ENCODE measurements around the gene LDB2.

Gene LDB2

DNA sequence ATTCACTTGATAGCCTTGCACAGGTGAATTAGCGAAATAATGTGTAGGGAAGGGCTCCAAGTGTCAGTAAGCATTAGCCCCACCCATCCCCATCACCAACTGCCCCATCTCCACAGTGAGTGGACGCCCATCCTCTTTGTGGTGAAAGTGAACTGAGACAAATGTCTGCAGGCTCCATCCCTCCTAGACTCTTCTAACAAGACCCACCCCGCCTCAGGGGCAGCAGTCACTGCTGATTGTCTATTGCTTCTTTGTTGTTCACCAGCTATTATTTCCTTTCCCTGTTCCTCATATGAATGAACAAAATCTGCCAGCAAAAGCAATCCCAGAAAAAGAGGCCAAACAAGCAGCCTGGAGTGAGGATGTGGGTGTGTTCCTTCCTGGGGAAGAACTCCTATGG lies 96.4 kb downstream of the LDB2 start:
- DNase-seq (ENCODE audit: low spot score): no peak

DNA sequence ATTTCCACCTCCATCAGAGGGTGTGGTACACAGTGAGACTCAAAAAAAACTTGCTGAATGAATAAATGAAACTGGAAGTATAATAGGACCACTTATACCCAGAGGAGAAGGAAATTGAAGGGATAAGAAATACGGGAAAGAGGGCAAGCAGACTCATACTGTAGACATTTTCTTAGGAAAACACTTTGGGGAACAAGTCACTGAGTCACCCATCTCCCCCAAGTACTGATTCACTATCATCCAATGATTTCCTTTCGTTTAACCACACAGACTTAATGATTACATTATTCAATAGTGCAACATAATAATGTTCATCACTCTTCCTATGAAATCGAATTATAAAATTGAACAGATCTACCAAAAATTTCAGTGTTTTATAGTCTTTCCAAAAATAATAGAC lies 97.1 kb downstream of the LDB2 start:
- DNase-seq (ENCODE audit: low spot score): no peak

DNA sequence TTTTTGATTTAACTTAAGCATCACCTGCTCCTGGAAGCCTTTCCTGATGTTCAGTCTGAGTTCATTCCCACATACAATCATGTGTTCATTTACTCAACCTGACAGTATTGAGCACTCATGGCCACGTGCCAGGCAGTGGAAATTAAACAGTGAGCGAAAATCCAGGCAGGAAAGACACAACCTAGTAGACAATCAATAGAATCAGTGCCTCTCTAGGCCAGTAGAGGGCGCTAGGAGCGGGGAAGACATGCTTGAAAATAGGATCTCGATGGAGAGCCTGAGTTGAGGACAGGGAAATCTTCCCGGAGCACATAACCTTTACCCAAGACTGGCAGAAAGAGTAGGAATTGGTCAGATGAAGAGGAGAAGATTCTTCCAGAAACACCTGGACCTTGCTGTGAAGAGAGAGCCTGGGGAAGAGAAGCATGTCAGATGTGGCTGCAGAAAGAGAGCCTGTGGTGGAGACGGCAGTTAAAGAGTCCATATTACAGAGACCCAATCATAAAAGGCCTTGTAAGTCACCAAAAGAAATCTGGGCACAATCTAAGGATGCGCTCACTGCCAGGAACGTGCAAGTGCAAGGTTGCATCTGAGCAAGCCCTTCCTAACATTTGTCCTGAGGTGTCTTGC lies 103.5 kb downstream of the LDB2 start:
- DNase-seq (ENCODE audit: low spot score): peak; percentile 77

DNA sequence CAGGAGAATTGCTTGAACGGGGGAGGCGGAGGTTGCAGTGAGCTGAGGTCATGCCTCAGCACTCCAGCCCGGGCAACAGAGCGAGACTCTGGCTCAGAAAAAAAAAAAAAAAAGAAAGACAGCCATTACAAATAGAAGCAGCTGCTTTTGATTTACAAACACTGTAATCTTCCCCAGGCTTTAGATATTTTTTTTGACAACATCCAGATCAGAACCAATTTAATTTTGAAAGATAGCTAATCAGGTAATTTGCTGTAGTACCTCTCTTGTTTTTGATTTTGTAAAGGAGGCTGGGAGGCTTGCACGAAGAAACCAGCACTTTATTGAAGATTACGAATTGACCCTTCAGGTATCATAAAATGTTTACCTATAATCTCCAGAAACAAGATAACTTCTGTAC lies 107.0 kb downstream of the LDB2 start:
- no peak for DNase-seq (ENCODE audit: low spot score)

GRCh38 chr4:16790508-16790907 lies 107.9 kb downstream of the LDB2 start:
- DNase-seq (ENCODE audit: low spot score): no peak

DNA sequence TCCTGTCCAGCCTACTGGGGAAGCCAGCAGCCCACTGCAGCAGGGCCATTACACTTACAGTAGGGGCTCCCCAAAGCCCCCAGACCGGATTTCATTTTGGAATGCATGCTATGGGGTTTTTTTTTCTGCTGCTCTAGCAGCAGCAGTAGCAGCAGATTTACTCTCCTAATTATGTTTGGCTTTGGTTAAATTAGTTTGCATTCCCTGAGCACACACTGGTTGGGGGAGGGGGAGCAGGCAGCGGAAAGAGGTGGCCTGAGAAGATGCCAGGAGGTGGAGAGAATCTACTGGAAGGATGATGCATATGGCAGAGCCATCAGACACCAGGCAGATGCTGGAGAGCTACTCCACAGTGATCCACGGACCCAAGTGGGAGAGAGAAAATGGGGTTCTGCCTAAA lies 109.6 kb downstream of the LDB2 start:
- DNase-seq (ENCODE audit: low spot score): no peak

GRCh38 chr4:16785793-16786527 lies 112.5 kb downstream of the LDB2 start:
- no peak for DNase-seq (ENCODE audit: low spot score)

DNA sequence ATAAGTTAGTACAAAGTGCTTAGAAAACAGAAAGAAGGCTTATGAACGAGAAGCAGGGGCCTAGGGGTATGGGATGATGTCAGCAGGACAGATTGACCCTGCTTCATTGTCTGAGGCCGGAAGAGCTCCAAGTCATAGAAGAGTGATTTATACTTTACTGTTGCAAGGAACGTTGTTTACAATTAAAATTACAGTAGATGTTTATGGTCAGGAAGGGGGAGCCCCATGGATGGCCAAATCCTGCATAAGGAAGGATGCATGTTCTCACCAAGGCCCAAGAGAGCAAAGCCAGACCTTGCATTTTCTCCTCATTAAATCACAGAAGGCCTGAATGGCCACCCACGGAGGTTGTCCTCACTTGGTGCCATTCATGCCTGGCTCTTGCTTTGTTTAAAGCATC lies 115.3 kb downstream of the LDB2 start:
- no peak for DNase-seq (ENCODE audit: low spot score)

DNA sequence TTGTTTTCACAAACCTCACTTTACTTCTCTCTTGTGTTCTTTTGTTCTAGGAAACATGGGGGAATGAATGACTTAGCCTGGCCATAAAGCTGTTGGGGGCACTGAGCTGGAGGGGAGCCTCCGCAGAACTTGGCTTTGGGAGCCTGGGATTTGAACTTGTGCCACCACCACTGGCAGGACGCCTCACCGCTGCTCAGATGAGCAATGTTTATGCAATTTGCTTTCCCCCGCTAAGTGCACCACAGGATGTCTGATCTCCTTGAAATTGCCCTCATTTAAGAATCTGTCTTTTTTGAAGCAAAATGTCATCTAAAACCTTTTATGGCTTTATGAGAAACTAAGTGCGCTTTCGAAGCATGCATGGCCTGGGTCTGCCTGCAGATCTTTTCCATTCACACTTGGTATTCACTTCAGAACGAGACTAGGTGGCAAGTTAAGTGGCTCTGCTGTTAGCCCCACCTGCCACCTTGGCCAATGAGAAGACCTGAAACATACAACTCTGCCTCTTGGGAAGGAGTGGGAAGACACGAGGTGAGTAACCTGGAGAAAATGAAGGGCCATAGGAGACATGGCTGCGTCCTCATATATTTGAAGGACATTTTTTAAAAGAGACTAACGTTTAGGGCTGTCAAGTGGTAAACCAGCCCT lies 119.3 kb downstream of the LDB2 start:
- no peak for DNase-seq (ENCODE audit: low spot score)

DNA sequence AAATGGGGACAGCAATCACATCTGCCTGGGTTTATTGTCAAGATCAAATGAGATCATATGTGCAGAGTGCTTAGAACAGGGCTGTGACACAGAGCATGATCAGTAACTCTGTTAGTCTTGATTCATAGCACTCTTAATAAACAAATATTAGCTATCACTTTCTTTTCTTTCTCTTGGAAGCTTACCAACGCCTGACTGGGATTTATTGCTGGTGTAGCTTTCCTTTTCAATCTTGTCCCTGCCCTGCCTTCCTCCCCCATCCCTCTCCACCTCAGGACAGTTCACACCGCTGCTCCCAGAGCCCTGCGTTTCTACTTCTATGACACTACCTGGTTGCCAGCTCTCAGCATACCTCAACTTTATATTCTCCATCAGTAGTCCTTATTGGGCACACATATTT lies 120.7 kb downstream of the LDB2 start:
- DNase-seq (ENCODE audit: low spot score): no peak

DNA sequence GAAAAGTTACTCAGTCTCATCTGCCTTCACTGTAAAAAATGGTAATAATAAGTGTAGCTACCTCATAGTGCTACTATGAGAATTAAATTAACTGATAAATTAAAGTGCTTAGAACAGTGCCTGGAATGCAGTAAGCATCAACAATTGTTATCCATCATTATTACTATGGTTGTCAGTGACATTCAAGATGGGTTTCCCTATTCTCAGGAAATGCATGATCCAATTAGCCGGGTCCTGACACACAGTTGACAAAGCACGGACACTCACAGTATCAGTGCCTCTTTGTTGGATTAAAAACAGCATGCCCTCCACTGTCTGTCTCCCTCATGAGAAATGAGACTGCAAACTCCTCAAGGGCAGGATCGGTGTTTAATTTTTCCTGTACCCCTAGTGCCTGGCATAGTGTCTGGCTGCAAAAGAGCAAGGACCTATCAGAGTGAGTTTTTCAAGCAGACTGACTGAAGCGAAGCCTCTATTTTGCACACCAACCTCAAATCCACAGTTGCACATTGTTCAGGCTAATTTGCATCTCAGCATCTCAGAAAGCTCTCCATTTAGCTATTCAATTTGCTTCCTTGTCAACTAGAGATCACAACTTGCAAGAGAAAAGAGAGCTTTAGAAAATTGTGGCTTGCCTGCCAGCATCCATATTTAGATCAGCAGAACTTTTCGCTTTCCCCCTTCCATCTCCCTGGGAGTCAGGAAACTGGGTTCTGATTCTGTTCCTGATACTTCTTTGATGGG lies 122.9 kb downstream of the LDB2 start:
- no peak for DNase-seq (ENCODE audit: low spot score)

GRCh38 chr4:16772366-16772850 lies 126.0 kb downstream of the LDB2 start:
- no peak for DNase-seq (ENCODE audit: low spot score)

- DNase-seq (ENCODE audit: low spot score): no peak
These were observed 127.6 kb downstream of the LDB2 start for GRCh38 chr4:16770710-16771285.

DNA sequence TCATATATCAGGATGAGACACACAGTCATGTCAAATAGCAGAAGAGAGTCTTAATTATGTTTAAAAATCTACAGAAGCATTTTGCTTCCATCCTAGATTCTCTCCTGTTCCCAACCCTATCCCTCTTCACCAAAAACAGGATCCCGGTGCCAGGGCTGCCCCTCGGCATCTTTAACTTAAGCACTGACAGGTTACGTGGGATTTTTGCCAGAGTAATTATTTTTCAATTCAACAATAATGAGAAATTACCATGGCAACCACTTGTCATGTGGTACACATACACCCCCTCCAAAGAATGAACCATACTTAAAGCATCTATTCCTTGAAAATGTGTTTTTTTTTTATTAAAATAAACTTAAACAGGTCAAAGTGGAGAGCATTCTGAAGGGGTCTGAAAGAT lies 130.6 kb downstream of the LDB2 start:
- DNase-seq (ENCODE audit: low spot score): no peak

DNA sequence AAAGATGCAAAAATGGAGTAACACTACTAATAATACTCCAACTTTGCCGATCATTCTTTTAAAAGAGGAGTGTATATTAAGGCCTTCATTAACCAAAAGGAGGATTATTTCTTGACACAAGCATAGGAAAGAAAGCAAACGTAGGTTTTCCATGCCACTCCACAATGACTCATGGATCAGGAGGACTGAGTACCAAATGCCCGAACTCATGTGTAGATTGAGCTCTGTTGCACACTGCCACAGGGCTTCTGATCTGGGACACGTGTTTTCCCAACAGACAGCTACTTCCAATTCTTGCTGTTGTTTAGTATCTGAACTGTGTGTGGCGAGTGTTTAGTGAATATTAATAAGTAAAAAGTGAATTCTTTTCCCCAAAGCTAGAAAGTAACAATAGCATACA lies 131.2 kb downstream of the LDB2 start:
- no peak for DNase-seq (ENCODE audit: low spot score)

DNA sequence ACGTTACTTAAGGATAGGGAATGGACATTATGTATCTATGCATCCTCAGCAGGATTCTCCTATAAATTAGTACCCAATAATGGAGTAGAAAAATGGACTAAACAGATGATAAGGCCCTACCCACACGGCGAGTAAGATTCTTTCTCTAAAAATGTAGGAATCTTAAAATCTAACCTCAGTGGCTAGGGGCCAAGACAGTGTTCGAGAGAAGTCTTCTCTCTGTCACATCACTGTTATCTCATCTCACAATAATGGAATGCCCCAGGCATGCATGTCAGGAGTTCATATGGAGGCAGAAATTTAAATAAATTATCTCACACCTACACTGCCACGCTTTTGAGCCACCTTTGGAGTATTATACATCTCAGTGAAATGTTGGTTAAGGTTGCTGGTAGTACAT lies 132.9 kb downstream of the LDB2 start:
- DNase-seq (ENCODE audit: low spot score): no peak

DNA sequence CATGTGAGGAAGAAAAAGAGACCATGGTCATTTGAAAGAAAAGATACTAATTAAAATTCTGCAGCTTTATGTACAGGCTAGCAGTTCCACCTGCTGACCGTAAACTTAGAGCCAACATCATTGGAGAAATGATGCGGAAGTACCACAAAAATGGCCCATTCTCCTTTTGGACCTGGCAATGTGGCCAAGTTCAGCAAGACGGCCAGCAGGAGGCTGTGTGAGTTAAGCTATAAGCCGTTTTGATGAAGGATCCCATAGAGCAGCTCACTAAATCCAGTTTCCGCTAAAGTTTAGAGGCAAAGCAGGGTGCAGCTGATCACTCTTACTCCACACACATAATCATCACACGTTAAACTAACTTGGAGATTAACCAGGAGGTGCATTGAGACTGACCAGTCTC lies 133.8 kb downstream of the LDB2 start:
- no peak for DNase-seq (ENCODE audit: low spot score)

DNA sequence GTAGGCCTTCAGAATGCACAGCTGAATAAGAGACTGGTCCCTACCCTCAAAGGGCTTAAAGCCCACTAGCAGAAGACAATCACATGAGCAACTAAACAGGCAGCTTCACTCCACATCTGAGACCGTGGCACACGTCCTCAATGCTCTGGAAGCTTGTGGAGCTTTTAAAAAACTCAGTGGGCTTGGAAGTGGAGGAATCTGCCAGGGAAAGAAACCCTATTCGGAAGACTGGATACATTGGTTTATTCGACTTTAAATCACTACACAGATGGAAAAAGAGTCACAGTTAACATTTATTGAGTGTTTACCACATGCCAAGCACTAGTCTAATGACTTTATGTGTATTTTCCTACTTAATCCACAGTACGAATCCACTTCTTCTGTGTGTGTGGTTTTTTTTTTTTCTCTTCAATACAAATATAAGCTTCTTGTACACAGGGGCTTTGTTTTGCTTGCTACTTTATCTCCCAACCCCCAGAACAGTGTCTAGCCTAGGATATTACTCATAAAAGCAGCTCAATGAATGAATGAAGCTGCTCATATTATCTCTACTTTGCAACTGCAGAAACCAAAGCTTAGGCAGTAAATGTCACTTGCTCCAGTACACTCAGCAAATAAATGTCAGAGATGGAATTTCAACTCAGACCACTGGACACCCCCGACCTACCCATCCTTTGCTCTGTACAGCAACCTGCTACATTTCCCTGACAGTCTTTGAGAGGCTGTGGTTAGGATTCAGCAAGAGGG lies 137.7 kb downstream of the LDB2 start:
- no peak for DNase-seq (ENCODE audit: low spot score)

GRCh38 chr4:16759931-16760582 lies 138.4 kb downstream of the LDB2 start:
- DNase-seq (ENCODE audit: low spot score): no peak

DNA sequence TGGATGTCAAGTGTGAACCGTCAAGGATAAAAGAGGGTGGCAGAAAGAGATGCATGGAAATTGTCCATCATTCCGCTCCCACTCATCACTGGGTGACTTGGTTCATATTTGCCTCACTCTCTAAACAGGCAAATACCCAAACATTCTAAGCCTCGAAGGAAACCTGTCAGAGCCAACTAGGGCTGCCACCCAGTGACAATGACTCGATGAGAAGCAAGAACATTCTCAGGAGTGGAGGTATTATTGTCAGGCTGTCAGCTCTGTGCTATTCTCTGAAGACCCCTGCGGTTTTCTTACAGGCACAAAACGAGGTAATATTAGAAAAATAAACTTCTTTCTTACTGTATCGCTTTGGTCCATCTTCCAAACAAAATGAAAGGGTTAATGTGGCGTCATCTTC lies 139.6 kb downstream of the LDB2 start:
- DNase-seq (ENCODE audit: low spot score): no peak

DNA sequence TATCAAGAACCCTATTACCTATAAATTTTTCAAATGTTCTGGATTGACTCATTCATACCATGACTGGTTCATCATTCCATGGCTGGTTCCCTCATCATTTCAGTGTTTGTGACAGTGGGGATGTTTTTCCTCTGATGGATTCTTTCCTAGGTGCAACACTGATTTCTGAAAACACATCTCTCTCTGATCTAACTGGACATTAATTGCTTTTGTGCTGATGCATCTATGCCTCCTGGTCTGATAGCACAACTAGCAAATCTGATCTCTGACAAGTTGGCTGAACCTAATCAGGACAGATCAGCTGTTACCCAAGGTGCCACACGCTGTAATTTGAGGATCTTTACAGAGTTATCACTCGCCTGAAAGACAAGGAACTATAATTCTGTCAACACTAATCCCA lies 140.2 kb downstream of the LDB2 start:
- DNase-seq (ENCODE audit: low spot score): no peak

All from ecto neural progenitor cell (in vitro differentiated cells).